GM15510 (cell line): ENCODE measurements around the gene HMX1.

Experiments used
- POLR2A ChIP-seq: IDR thresholded peaks from 3 replicates; pipeline ENCODE4 v1.6.1; 2011; ENCODE audit warnings: borderline replicate concordance; ENCODE audit not compliant: insufficient read length; ENCODE audit errors: extremely low read depth

HMX1 gene

DNA sequence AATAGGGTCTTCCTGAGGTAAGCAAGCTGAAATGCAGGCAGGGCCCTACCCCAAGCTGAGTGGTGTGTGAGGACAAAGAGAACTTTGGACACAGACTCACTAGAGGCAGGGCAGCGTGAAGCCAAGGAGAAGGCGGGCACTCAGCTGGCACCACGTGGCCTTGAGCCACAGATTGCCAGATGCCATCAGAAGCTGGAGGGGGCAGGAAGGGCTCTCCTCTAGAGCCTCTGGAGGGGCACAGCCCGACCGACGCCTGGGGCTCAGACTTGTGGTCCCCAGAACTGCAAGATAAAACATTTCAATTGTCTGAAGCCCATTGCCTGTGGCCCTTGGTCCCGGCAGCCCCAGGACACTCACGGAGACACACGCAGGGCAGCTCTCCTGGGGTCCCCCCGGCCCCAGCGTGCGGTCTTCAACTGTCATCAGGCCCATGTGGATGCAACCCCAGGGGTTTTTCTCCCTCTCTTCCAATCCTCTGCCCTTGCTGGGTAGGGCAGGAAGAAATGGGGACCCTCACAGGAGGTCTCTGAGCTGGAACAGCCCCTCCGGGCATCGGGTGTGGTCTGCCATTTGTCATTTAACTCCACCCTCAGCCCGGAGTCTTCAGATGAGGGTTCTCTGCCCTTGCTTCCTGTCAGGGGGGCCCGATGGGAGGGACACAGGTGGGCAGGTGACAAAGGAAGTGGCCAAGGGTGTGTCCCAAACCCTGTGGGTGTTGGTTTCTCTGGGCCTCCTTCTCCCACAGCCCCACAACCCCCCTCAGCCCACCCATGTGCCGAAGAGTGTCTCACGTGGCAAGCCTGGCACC, 22.2 kb downstream of the HMX1 start:
- no peak for TF ChIP-seq POLR2A

DNA sequence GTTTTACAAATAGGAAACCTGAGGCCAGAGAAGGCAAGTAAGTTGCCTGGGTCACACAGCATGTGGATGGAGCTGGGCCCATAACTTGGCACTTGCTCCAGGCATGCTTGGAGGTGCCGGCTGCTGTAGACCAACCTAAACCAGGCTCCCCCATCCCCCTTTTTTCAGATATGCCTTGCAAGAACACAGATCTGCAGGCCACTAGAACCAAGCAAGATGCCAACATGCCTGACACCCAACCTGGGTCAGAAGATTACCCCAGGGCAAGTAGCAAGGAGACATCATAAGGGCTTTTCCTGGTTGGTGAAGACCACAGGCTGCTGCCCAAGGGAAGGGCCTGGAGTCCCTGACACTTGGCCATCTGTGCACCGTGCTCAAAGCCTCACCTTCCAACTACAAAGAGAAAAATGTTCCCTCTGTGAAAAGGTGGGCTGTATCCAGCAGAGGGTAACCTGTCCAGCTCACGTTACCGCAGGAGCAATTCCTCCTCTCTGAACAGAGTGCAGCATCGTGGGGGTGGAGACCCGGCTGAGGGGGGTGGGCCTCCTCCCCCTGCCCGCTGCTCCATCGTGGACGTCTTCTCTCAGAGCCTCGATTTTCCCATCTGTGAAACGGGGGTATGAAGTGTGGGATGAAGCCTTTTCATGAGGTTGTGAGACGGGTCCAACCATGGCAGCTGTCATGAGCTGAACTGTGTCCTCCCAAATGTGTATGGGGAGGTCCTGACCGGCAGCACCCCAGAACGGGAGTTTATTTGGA, 23.0 kb downstream of the HMX1 start:
- no peak for TF ChIP-seq POLR2A

DNA sequence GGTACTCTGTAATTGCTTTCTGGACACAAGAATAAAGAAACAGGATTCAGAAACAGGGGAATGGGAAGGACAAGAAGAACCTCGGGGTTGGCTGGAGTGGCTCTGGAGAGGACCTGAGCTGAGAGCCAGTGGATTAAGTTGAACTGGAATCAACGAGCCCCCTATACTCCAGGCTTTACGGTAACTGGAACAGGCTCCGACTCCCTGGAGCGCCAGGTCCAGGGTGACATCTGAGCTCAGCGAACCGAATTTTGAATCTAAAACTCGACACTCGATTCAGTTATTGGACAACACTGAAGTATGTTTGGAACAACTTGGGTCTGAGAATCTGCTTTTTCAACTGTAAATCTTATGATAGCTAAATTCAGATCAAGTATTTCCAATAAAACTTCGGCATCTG, 23.9 kb downstream of the HMX1 start:
- TF ChIP-seq POLR2A: no peak

DNA sequence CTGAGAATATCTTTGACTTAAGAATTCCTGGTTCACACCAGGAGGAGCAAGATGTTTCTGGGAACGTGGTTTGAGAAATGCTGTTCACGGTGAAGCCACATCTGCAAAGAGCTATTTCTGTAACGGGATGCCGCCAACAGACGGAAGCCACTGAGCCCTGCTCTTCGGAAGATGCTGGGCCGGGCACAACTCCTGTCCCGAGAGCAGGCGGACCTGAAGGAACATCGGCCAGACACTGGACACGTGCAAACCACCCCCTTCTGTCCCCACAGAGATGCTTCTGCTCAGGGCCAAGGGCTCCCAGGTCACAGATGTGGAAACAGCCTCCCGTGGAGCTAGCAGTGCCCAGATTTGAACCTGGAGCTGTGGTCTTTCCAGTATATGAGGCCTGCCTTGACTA, 24.3 kb downstream of the HMX1 start:
- no peak for TF ChIP-seq POLR2A

DNA sequence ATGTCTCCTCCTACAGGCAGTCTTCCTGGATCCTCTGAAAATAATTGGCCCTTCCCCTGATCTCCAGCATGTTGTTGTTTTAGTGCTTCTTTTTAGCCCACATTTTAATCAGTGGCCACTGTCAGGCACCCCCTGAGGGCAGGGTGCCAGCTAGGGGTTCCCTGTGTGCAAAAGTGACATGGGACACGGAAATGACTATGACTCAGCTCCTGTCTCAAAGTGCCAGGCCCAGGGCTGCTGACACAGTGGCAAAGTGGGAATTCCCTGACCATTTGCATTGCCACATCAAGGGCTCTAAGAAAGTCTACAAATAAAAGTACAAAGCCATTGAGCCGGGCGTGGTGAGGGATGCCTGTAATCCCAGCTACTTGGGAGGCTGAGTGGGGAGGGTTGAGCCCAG, 24.8 kb downstream of the HMX1 start:
- TF ChIP-seq POLR2A: no peak

DNA sequence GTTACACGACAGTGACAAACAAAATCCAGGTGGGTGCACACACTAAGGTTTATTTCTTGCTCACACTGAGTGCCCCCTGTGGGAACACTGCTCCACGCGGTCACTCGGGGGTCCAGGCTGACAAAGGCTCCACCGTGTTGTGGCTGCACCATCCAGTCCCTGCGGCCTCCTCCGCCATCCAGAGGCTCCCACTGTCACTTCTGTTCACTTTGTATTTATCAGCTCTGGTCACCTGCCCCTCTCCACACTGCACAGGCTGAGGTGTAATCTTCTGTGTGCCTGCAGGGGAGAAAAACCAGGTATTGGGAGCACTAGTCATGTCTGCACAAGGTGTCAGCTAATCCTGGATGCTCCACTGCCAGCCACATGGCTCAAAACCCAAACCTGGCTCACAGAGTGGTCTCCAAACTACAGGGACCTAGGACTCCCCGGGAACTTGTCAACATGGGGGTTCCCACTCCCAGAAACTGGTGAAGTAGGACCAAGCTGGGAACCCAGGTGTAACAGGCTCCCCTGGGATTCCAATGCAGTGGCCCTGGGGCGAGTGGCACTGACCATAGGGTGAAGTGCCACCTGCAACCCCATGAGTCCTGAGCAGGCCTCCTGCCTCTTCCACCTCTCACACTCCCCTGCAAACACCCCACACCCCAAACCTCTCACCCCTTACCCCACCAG, 25.5 kb downstream of the HMX1 start:
- no peak for TF ChIP-seq POLR2A

DNA sequence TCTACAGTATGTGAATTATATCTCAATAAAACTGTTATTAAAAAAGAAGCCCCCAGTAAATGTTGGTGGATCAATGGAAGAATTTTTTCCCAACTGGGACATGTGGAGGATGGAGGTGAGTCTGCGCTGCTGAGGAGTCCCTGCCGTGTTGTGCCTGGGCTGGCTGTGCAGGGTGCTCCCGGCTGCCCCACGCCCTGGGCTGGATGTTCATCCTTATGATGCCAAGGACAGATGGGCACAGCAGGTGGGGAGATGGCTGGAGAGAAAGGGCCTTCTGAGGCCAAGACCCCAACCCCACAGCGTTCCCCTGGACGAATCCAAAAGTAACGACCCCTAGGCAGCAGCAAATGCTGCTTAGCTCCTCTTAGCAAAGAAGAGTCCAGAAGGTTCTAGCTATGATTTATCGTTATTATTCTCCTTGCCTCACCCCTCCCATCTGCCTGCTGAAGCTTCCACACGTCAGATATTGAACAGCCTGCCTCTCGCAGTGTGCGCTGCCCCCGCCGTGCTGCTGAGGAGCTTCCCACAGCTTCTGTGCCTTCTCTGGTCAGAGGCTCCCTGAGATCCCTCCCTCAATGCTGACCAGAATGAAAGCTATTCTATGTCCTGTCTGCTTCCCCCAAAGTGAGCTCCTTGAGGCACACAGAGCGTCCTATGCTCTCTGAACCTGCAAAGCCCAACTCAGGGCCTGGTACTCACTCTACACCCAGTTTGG, 26.5 kb downstream of the HMX1 start:
- TF ChIP-seq POLR2A: no peak

DNA sequence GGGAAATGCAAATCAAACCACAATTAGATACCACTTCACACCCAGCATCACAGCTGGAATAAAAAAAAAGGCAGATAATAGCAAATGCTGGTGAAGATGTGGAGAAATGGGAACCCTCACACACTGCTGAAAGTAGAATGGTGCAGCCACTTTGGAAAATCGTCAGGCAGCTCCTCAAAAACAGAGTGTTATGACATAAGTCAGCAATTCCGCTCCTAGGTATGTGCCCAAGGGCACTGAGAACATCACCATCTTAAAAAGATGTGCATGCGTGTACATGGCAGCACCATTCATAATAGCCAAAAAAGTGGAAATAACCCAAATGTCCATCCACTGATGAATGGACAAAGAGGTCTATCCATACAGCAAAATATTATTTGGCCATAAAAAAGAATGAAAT, 28.0 kb downstream of the HMX1 start:
- TF ChIP-seq POLR2A: no peak

DNA sequence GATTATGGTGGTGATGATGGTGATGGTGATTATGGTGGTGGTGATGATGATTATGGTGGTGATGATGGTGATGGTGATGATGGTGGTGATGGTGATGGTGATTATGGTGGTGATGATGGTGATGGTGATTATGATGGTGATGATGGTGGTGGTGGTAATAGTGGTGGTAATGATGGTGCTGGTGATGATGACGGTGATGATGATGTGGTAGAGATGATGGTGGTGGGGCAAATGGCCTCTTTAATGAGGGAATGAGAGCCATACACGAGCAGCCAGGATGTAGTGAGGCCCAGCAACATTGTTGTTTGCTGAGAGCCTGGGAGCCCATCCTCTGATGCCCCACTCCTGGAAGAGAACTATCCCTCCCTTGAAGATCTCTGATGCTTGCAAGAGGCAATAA, 29.0 kb downstream of the HMX1 start:
- no peak for TF ChIP-seq POLR2A

DNA sequence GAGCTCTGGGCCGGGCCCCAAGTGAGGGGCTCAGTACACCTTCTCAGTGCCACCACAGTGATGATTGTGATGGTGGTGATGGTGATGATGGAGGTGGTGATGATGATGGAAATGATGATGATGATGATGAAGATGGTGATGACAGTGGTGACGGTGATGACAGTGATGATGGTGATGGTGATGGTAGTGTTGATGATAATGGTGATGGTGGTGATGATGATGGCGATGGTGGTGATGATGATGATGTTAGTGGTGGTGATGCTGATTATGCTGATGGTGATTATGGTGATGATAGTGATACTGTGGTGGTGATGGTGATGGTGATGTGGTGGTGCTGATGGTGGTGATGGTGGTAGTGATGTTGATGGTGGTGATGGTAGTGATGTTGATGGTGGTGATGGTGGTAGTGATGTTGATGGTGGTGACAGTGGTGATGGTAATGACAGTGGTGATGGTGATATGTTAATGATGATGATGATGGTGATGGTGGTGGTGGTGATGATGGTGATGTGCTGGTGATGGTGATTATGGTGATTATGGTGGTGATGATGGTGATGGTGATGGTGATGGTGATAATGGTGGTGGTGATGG, 29.9 kb downstream of the HMX1 start:
- no peak for TF ChIP-seq POLR2A

DNA sequence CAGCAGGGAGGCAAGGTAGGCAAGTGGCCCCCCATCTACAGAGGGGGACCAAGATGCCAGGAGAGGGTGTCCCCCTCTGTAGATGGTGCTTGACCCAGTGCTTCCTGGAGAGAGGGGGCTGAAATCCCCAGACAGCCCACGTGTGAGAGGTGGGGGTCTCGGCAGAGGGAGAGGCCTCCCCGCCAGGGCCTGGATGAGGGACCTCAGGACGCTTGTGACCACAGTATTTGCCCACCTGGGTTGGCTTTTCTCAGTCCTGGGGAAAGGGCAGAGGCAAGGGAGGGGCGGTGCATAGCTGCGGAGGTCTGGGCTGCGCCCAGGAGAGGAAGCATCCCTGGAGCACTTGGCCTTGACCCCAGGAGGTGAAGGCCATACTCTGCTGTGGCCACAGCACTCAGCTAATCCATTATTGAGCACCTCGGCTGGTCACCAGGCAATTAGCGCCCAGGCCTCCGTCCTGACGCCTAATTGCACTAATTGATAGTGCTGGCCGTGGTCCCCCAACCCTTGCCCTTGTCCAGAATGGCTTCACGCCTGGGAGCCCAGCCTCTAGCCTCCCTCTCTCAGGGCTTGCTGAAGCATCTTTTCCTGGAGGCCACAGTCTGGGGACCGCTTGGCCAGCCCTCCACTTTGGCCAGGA, 30.7 kb downstream of the HMX1 start:
- no peak for TF ChIP-seq POLR2A

DNA sequence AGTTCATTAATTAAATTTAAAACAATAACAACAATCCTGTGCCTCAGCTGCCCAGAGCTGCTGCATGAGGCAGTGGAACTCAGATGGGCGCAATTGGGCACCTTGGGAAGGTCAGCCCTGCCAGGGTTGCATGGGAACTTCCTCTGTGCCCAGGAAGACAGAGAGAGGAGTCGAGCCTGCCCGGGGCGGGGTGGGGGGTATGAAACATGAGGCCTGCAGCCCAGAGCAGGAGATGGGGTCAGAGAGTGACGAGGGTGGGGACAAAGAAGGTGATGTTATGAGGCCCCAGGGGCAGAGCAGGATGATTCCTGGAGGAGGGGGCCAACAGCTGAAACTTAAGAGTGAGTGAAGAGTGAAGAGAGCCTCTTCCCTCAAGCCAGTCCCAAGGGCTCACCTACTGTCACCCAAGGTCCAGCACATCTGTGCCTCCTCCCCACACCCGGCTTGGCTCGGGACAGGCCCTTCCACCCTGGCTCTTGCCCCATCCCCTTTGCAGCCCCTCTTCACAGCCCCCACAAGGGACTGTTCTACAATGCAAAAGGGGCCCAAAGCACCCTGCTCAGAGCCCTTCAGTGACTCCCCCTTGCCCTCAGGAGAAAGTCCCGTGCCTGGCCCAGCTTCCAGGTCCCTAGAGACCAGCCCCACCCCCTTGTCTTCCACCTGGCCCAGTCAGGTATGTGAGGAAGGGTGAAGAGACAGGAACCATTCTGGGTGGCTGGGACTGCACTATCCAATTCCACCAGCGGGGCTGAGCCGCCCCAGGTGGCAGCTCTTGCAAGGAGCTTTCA, 31.4 kb downstream of the HMX1 start:
- no peak for TF ChIP-seq POLR2A

DNA sequence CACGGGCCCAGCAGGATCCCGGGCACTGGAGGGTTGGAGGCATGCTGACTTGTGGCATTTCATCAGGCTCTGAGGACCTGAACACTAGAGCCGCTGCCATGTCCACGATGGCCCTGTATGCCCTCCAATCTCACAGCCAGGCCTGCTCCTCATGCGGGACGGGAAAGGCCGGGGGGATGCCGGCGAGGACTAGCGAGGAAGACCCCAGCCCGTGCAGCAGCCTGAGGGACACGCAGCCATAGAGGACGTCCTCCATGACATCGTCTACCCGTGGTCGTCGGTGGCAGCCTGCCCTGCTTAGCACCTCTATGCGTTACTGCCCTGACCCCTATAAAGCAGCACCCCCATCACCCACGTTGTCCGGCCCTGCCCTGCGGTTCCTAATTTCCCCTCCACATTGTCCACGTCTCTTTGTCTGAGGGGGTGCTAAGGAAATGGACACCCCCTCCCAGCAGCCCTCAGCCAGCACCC, 32.6 kb downstream of the HMX1 start:
- no peak for TF ChIP-seq POLR2A
